DND-41 (cell line): ENCODE results near the gene ARHGAP5.

Experiments
- ATAC-seq: fragments of 200-7000 bp; cut with Tn5 transposase; 3 replicates; pipeline ENCODE4 v1.9.1; 2021; ENCODE audit warnings: low read depth; ENCODE audit not compliant: insufficient read depth
- DNase-seq: peaks from one replicate; pipeline ENCODE4 v3.0.0-alpha.2; 2020
- H2AFZ ChIP-seq: 2 replicates; pipeline ENCODE4 v1.6.0; 2012; ENCODE audit warnings: low read depth, low read length
- H3K27ac ChIP-seq: 2 replicates; pipeline ENCODE4 v1.5.1; 2012; ENCODE audit warnings: low read length, inconsistent platforms
- H3K27me3 ChIP-seq: fragments of 200-600 bp; sonication (generic); 2 replicates; pipeline ENCODE4 v1.6.0; 2012; ENCODE audit warnings: low read length, mild to moderate bottlenecking, inconsistent platforms; ENCODE audit not compliant: insufficient read depth, poor library complexity
- H3K36me3 ChIP-seq: 2 replicates; pipeline ENCODE4 v1.5.1; 2012; ENCODE audit warnings: low read length, inconsistent platforms; ENCODE audit not compliant: insufficient read depth
- H3K4me1 ChIP-seq: 2 replicates; pipeline ENCODE4 v1.5.1; 2012; ENCODE audit warnings: mild to moderate bottlenecking, low read length; ENCODE audit not compliant: insufficient read depth
- H3K4me2 ChIP-seq: 2 replicates; pipeline ENCODE4 v1.6.0; 2012; ENCODE audit warnings: mild to moderate bottlenecking, moderate library complexity, low read length, inconsistent platforms; ENCODE audit not compliant: insufficient read depth
- H3K4me3 ChIP-seq, 2 experiments: fragments of 200-600 bp in 1 of 2; shearing (Covaris generic) in 1 of 2; 2 replicates each; pipeline ENCODE4 v1.5.1; 2012 to 2016; ENCODE audit warnings: inconsistent platforms in 2 of 2, low read length in 2 of 2, mild to moderate bottlenecking in 2 of 2, low read depth in 1 of 2, moderate library complexity in 1 of 2
- H3K79me2 ChIP-seq: 2 replicates; pipeline ENCODE4 v1.6.0; 2012; ENCODE audit warnings: low read length, inconsistent platforms; ENCODE audit not compliant: insufficient read depth
- H3K9ac ChIP-seq: 2 replicates; pipeline ENCODE4 v1.6.0; 2012; ENCODE audit warnings: low read depth, mild to moderate bottlenecking, inconsistent platforms, low read length, moderate library complexity
- H3K9me3 ChIP-seq: 2 replicates; pipeline ENCODE4 v1.5.1; 2012; ENCODE audit warnings: low read length, moderate library complexity, mild to moderate bottlenecking, inconsistent platforms; ENCODE audit not compliant: insufficient read depth, severe bottlenecking
- H4K20me1 ChIP-seq: 2 replicates; pipeline ENCODE4 v1.6.0; 2012; ENCODE audit warnings: low read length; ENCODE audit not compliant: insufficient read depth
- CTCF ChIP-seq: IDR thresholded peaks from 2 replicates; pipeline ENCODE4 v1.5.1; 2012; ENCODE audit warnings: borderline replicate concordance, low read length, moderate library complexity, mild to moderate bottlenecking; ENCODE audit not compliant: poor library complexity, severe bottlenecking; ENCODE audit errors: extremely low read depth
- EZH2 ChIP-seq: IDR thresholded peaks from 3 replicates; pipeline ENCODE4 v1.6.1; 2012; ENCODE audit warnings: borderline replicate concordance, low read depth, mild to moderate bottlenecking, moderate library complexity, low read length, inconsistent platforms; ENCODE audit not compliant: severe bottlenecking

Gene ARHGAP5

DNA sequence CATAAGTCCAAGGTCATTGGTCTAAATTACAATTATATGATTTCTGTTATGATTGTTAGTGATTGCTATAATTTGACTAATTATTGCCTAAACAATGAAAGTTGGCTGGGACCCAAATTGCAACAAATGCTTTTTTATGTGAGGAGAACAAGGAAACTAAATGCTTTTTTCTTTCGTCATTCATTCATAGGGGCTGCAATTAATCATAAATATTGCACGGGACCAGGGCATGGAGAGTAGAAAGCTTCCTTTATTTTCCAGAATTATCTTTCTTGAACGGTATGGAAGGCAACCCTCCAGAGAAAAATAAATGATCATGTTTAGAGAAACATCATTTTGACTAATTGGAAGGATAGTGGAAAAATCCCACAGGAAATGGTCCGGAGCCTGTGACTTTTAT lies 32.6 kb upstream of the ARHGAP5 start:
- peaks cover 15% of the 10 kb centered on the region for H3K27me3 ChIP-seq
- TF ChIP-seq EZH2: no peak
- TF ChIP-seq CTCF: no peak
- no peak overlapping the region for H2AFZ ChIP-seq
- H3K4me3 ChIP-seq: no peak overlapping the region
- ATAC-seq (no peak), DNase-seq (no peak)
- H3K4me1 ChIP-seq: no peaks in the 10 kb centered on the region
- no peaks in the 10 kb centered on the region for H3K9me3 ChIP-seq
- H3K79me2 ChIP-seq: no peaks in the 10 kb centered on the region
- H3K4me2 ChIP-seq: no peak overlapping the region
- H3K36me3 ChIP-seq: no peaks in the 10 kb centered on the region
- no peaks in the 10 kb centered on the region for H4K20me1 ChIP-seq
- no peak overlapping the region for H3K9ac ChIP-seq
- no peak overlapping the region for H3K27ac ChIP-seq

DNA sequence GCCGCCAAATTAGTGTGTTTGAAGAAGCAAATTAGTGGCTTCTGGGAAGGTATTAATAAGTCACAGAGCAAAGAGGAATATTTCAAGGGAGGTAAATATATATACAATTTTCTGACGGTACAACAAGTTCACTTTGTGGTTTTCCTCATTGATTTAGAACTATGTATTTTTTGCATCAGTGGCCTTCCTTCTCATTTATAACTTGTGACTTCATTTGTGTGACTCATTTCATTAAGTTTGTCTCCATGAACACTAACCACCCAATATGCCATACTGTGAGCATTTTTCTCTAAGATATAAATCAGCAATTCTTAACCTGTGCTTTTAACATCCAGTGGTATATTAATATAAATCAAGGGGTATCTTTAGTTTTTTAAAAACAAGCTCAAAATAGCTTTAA lies 29.3 kb upstream of the ARHGAP5 start:
- Histone ChIP-seq H3K4me1 (no peaks in the 10 kb centered on the region), H3K9ac (no peak overlapping the region), H3K4me3 (no peak overlapping the region), H3K36me3 (no peaks in the 10 kb centered on the region), H3K27me3 (peaks cover 15% of the 10 kb centered on the region), H3K9me3 (no peaks in the 10 kb centered on the region), H3K4me2 (no peak overlapping the region), H2AFZ (no peak overlapping the region), H3K79me2 (no peaks in the 10 kb centered on the region), H3K27ac (no peak overlapping the region), H4K20me1 (no peaks in the 10 kb centered on the region)
- ATAC-seq (no peak), DNase-seq (no peak)
- TF ChIP-seq CTCF: no peak
- no peak for TF ChIP-seq EZH2

- TF ChIP-seq CTCF: no peak
- no peak for TF ChIP-seq EZH2
- Histone ChIP-seq H3K27me3 (peaks cover 12% of the 10 kb centered on the region), H2AFZ (no peak overlapping the region), H3K9ac (no peak overlapping the region), H3K4me1 (no peaks in the 10 kb centered on the region), H3K79me2 (no peaks in the 10 kb centered on the region), H4K20me1 (no peaks in the 10 kb centered on the region), H3K4me3 (no peak overlapping the region), H3K4me2 (no peak overlapping the region), H3K36me3 (no peaks in the 10 kb centered on the region), H3K9me3 (no peaks in the 10 kb centered on the region), H3K27ac (no peak overlapping the region)
- no peak for ATAC-seq
- no peak for DNase-seq
These were observed 27.6 kb upstream of the ARHGAP5 start for GRCh38 chr14:32049361-32050088.

GRCh38 chr14:32050878-32051277 lies 26.2 kb upstream of the ARHGAP5 start:
- Histone ChIP-seq H2AFZ (no peak overlapping the region), H3K27me3 (peaks cover 12% of the 10 kb centered on the region), H3K4me3 (no peak overlapping the region), H4K20me1 (no peaks in the 10 kb centered on the region), H3K4me1 (no peaks in the 10 kb centered on the region), H3K36me3 (no peaks in the 10 kb centered on the region), H3K4me2 (no peak overlapping the region), H3K9ac (no peak overlapping the region), H3K9me3 (no peaks in the 10 kb centered on the region), H3K79me2 (no peaks in the 10 kb centered on the region), H3K27ac (no peak overlapping the region)
- DNase-seq (no peak), ATAC-seq (no peak)
- no peak for TF ChIP-seq EZH2
- TF ChIP-seq CTCF: no peak
